DOHH2 (cell line): Measurements from ENCODE around the gene PEAK1.
"Not testable (repeated sequence)": the region's sequence is repeated elsewhere in the genome, so short reads cannot be mapped to it uniquely, and the experiment has no call there.

ENCODE experiments used
- EZH2phosphoT487 ChIP-seq: fragments of 200-600 bp; sonication (generic); IDR thresholded peaks from 2 replicates; pipeline ENCODE4 v1.6.1; 2017; ENCODE audit warnings: borderline replicate concordance, mild to moderate bottlenecking, antibody characterized with exemption, low read length, moderate library complexity, mixed read lengths
- TF ChIP-seq, protein P1 (sequence below): fragments of 200-600 bp; sonication (generic); IDR thresholded peaks from one replicate; pipeline ENCODE4 v1.5.1; 2014; ENCODE audit warnings: antibody characterized with exemption, mild to moderate bottlenecking, low read depth, low read length; ENCODE audit not compliant: poor library complexity, severe bottlenecking

DNA sequence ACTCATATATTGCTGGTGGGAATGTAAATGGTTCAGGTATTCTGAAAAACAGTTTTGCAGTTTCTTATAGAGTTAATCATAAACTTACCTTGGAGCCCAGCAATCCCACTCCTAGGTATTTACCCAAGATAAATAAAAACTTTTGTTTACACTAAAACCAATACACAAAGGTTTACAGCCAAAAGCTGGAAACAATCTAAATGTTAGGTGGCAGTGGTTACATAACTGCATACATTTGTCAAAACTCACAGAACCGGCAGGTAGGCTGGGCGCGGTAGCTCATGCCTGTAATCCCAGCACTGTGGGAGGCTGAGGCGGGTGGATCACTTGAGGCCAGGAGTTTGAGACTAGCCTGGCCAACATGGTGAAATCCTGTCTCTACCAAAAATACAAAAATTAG lies 235.6 kb downstream of the PEAK1 start:
- TF ChIP-seq, protein P1, sequence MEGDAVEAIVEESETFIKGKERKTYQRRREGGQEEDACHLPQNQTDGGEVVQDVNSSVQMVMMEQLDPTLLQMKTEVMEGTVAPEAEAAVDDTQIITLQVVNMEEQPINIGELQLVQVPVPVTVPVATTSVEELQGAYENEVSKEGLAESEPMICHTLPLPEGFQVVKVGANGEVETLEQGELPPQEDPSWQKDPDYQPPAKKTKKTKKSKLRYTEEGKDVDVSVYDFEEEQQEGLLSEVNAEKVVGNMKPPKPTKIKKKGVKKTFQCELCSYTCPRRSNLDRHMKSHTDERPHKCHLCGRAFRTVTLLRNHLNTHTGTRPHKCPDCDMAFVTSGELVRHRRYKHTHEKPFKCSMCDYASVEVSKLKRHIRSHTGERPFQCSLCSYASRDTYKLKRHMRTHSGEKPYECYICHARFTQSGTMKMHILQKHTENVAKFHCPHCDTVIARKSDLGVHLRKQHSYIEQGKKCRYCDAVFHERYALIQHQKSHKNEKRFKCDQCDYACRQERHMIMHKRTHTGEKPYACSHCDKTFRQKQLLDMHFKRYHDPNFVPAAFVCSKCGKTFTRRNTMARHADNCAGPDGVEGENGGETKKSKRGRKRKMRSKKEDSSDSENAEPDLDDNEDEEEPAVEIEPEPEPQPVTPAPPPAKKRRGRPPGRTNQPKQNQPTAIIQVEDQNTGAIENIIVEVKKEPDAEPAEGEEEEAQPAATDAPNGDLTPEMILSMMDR: not testable (repeated sequence)
- not testable (repeated sequence) for TF ChIP-seq EZH2phosphoT487
